NCI-H128 (cell line): Measurements from ENCODE around the gene LZTS2.

Experiments
- DNase-seq: peaks from one replicate; lab custom pipeline; 2025; ENCODE audit not compliant: unreplicated experiment; lab: John Stamatoyannopoulos, UW

LZTS2 gene

GRCh38 chr10:100997360-100998182 lies 2.0 kb upstream of the LZTS2 start:
- peak; percentile 38 for DNase-seq

DNA sequence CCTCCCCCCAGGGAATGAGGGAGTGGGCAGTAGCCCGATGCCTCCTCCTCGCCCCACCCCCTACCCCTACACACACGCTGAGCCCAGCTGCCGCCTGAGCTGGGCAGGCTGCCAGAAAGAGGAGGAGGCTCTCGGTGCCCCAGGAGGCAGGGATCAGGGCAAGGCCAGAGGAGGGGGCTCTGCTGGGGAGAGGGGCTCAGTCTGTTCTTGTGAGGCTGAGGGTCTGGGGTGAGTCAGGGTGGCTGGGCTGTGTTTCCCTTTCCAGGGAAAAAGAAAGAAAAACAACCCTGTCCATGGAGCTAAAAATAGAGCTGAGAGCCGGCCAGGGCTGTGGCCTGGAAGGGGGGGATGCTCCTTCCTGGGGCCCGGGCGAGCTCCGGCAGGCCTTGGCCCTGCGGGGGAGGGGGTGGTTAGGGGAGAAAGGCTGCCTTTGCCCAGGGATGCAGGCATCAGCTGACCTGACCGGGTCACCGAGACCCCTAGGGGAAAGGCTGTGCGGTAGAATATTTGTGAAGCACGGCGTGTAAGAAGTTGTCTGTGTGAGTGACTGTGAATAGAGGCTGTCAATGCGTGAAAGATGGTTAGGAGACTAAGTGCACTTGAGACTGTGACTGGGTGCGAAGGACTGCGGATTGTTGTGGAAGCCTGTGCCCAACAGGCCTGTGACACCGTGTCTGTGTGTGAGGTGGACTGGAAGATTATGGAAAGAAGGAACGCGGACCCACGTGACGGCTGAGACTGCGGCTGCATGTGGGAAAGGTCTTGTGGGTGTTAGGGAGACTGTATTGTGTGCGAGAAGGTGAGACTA lies 1.2 kb upstream of the LZTS2 start:
- DNase-seq: peak; percentile 76

GRCh38 chr10:100998991-100999741 lies 442 bp upstream of the LZTS2 start:
- DNase-seq: peak; percentile 22

DNA sequence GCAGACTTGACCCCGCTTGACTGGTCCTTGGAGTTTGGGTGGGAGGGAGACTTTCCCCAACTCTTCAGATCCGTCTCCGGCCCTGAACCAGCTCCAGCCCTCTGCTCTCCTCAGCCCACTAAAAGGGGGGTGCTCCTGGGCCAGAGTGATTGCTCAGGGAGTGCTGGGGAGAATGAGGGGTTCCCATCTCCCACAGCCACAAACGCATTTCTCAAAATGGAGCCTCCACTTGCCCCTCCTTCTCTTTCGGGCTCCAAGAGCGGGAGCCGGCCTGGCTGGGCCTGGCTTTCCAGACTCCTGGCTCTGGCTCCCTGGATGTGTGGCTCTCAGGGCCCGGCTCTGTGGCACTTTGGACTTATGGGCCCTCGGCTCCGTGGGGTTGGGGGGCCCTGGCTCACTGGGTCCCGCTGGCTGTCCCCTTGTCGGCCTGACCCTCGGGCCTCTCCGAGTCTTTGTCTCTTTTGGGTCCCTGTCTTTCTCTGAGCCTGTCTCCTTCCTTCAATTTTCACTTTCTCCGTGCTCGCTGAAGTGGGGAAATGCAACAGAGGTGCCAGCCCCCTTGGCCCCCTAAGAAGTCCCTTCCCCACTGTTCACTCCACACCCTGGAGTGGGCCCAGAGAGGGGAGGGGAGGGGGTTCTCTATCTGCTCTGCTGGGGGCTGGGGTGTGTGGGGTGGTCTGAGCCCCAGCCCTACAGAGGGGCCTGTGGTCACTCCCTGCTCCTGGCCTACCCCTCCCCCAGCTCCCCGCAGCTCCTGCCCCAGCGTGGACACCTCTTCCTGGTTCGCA lies 713 bp downstream of the LZTS2 start:
- DNase-seq: no peak

DNA sequence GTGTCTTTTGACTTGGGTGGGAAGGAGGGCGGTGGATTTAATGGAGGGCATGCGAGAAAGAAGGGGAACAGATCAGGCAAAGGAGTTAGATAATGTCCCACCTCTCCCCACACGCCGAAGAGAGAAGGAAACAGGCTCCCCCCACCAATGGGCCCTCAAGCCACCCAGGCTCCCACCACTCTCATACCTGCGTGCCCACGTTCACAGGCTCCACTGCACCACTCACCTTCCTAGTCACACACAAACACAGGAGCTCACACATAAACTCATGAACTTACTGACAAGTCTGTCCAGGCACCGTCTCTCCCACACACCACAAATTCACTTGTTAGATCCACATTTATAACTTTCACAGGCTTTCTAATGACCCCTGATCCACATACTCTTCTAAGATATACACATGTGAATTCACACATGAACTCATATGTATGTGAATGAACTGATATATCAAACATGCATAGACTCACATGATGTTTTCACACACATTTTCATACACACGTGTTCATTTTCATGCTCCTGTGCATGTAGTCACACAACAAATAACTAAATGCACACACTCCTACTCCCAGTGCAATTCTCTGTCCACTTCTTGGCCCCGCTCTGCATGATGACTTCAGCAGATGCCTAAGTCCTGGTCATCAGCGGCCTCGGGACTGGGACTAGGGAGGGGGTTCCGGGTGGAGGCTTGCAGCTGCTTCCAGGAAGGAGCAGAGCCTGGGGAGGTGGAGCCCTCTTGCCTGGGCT lies 1.5 kb downstream of the LZTS2 start:
- DNase-seq: no peak

GRCh38 chr10:101001659-101002035 lies 2.0 kb downstream of the LZTS2 start:
- DNase-seq: no peak

DNA sequence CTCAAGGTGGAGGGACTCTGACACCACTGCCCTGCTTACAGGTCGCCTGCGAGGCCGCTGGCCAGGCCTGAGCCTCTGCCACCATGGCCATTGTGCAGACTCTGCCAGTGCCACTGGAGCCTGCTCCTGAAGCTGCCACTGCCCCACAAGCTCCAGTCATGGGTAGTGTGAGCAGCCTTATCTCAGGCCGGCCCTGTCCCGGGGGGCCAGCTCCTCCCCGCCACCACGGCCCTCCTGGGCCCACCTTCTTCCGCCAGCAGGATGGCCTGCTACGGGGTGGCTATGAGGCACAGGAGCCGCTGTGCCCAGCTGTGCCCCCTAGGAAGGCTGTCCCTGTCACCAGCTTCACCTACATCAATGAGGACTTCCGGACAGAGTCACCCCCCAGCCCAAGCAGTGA lies 2.8 kb downstream of the LZTS2 start:
- no peak for DNase-seq

DNA sequence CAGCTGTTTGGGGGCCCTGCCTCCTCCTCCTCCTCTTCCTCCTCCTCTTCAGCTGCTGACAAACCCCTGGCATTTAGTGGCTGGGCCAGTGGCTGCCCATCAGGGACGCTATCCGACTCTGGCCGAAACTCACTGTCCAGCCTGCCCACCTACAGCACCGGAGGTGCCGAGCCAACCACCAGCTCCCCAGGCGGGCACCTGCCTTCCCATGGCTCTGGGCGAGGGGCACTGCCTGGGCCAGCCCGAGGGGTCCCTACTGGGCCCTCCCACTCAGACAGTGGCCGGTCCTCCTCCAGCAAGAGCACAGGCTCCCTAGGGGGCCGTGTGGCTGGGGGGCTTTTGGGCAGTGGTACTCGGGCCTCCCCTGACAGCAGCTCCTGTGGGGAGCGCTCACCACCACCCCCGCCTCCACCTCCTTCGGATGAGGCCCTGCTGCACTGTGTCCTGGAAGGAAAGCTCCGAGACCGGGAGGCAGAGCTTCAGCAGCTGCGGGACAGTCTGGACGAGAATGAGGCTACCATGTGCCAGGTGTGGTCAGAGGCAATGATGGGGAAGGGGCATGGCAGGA lies 4.1 kb downstream of the LZTS2 start:
- DNase-seq: no peak

DNA sequence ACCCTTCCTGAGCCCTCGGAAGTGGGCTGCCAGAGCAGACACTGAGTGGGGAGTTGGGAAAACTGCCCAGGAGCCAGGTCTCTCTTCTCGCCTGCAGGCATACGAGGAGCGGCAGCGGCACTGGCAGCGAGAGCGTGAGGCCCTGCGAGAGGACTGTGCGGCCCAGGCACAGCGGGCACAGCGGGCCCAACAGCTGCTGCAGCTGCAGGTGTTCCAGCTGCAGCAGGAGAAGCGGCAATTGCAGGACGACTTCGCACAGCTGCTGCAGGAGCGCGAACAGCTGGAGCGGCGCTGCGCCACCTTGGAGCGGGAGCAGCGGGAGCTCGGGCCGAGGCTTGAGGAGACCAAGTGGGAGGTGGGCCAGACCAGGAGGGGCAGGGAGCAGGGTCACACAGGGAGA lies 5.8 kb downstream of the LZTS2 start:
- DNase-seq: no peak

GRCh38 chr10:101005869-101006567 lies 6.4 kb downstream of the LZTS2 start:
- no peak for DNase-seq

- DNase-seq: no peak
Measured at GRCh38 chr10:101006593-101007098, 7.0 kb downstream of the LZTS2 start.

DNA sequence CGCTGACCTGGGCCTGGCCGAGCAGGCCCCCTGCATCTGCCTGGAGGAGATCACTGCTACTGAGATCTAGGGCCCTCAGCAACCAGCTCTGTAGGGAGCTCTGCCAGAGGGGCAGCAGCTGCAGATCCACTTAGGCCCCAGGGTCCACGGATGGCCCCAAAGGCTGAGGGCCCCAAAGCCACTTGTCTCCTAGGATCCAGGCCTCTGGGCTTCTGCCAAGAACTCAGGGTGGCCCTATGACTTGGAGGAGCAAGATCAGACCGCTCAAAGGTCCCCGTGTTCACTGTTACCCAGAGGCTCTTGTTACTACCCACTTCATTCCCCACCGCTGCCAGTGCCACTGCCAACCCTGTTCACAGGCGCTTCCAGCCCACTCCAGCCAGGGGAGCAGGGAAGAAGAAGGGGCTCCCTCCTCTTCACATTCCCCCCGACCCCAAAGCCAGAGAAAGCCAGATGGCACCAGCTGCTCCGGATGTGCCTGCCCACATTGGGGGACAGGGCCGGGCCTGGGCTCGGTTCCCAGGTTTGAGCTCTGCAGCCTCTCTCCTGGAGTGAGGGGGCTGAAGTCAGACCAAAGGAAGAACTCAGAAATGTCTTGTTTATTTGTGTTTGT lies 7.6 kb downstream of the LZTS2 start:
- DNase-seq: no peak

DNA sequence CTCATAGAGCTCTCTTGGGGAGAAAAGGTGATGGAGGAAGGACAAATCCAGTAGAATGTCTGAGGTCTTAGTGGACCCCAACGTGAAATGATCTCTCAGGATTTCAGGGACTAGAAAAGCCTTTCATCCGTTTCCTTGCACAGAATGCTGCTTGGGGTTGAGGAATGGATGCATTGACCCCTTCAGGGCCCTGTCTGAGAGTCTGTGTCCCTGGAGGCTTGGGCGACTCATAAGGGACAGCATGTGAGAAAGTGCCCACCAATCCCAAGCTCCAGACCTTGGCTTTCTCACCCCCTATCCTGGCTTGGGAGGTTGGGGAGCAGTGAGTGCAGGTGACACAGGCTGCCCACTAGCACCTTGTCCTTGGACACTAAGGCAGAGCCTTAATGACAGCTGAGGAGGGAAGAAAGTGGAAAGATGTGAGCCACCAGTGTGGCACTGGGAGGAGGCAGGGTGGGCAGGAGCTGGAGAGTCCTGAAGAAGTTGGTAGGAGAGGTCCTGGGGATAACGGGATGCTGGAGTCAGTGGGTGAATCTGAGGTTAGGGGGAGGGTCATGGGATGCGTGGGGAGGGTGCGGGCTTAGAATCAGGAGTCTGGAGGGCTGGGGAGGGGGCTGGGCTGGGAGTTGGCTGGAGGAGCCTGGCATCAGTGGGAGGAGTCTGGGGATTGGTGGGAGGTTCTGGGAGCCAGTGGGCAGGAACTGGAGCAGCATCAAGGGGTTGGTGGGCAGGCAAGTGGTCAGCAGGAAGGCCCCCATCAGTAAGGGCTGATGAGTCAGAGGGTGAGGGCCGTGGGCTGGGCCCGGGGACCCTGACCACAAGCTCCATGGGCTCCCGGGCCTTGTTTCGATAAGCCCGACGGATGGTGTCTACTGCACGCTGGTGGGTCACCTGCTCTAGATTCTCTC lies 8.6 kb downstream of the LZTS2 start:
- DNase-seq: no peak

- no peak for DNase-seq
Measured at GRCh38 chr10:101008823-101009423, 9.3 kb downstream of the LZTS2 start.

DNA sequence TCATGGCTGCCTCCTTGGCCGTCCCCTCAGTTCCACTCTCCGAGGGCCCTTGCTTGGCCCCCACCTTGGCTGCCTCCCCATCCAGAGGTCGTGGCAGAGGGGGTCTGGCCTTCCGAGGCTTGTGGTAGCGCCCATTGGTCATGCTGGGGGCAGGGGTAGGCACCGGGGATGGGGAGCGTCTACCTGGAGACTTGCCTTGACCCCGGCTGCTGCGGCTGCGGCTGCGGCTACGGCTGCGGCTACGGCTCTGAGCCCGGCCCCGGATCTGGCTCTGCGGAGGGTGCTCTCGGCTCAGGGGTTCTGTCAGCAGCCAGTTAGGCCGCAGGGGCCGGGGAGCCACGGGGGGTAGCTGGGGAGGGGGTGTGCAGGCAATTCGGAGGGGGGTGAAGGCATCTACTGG lies 10.7 kb downstream of the LZTS2 start:
- no peak for DNase-seq

DNA sequence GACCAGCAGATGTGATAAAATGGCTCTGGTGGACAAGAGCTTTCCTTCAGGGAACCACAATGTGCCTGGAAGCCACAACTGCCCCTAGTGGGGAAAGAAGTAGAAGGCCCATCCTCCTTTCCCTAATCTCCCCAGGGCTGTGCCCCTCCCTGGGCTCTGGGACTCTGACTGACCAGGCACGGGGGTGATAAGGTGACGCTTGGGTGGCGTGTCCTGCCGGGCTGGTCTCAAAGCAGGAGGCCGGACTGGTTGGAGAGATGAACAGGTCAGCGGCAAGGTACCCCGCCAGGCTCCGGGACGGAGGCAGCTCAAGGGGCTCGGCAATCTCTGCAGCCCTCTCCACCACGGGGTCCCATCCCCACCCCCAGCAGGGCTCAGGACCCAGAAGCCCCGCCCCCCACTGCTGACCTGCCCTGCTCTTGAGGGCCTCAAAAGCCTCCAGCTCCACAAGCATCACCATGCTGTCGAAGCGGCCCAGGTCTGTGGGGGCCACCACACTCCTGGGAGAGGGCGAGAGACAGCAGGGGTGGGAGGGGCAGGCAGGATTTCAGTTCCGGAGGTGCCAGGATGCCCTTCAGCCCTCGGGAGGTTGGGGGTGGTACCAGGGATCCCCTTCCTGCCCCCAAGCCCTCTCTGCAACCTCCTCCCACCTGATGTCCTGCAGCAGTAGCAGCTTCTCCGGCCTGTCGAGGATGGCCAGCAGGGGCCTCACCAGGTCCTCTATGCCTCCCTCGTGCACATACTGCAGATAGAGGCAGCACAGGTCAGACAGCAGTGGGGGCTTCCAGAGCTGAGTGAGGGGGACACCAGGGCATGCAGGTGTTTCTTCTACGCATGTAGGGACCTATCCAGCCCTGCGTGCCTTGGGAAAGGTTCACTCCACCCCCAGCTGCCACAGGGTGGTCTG lies 12.2 kb downstream of the LZTS2 start:
- no peak for DNase-seq
